ENCODE results near the gene MYOZ3. TPM values are rescaled to one million over a fixed set of nuclear protein-coding genes. Genes with fewer than 3 reads are reported as not detected.

MYOZ3 gene
- total RNA-seq, 1 experiment from 2014 or later: 8.1 TPM

DNA sequence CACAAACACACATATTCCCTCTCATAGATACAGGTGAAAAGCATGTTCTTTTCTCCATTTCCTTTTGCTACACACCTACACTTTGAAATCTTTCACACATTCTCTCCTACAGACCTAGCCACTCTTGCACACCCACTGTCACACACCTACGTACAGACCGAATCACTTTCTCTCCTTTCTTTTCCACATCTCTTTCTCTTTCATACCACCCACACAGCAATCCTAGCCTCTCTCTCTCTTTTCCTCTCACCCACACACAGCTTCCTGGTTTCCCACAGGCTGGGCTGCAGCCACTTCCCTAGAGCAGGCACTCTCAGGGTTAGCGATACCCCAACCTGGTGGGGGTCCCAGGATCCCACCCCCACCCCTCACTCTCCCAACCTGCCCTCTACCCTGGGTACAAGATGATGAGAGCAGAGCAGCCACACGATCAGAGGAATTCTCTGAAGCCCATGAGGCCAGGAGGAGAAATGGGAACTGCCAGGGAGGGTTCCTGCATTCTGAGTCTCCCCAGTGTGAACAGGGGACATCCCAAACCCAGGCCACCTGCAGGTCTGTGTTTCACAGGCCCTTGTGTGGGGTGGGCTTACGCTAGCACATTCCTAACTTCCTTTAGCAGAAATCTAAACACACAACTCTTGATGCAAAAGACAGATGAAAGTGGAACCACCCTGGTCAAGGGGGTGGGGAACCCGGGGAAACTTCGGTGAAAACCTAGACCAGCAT lies 37.7 kb upstream of the MYOZ3 start:
- Histone ChIP-seq H3K4me3 (ENCODE audit: insufficient read depth, low read depth, low read length) (no peak overlapping the region), H3K36me3 (replicated peaks; ENCODE audit: control insufficient read depth, insufficient read depth, low read length) (no peaks in the 10 kb centered on the region), H3K27me3 (ENCODE audit: control insufficient read depth, insufficient read depth, low read length) (peaks cover 18% of the 10 kb centered on the region)
- DNase-seq: no peak

DNA sequence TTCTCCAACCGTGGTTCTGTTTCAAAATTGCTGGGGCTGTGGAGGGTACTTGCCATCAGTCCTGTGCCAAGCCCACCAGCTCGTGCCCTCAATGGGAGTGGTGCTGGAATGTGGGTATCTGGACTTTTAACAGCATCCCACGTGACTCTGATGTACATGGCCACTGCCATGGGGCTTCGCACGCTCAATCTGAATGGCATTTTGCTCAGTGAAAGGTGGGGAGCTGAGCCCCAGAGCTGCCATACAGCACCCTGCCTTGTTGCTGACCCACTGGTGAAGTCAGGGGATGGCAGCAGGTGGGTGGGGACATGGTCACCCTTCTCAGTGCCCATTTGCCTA lies 37.2 kb upstream of the MYOZ3 start:
- no peak overlapping the region for H3K4me3 ChIP-seq (ENCODE audit: insufficient read depth, low read depth, low read length)
- peaks cover 18% of the 10 kb centered on the region for H3K27me3 ChIP-seq (ENCODE audit: control insufficient read depth, insufficient read depth, low read length)
- no peak for DNase-seq

DNA sequence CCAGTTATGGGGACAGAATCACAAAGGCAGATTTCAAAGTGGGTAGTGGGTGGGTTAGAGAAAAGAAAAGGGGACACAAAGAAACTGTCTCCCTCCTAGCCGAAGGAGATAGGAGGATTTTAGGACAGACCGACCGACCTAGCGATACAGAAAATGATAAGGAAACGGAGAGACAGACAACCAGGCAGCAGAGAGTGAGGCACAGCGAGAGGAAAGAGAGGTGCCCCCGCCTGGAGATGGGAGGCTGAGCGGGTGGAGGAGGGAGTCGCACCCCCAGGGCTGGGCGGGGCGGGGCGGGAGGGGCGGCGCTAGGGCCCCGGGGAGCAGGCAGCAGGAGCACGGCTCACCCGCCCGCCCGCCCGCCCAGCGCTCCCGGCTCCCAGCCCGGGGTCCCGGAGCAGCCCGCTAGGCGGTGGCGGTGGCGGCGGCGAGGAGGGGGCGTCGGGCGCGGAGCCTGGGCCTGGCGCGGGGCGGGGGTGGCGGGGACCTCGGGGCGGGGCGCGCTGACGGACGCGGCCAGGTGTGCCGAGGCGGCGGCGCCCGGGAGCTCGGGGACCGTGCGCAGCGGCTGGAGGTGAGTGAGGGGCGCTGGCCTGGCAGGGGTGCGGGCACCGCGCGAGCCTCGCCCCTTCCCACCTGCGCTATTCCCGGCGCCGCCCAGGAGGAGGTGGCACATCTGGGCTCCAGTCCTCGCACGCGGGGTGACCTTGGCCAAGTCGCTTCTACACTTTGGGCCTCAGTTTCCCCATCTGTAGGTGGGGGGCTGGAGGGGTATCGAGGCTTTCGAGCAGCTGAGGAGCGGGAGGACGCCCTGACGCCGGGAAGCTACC lies 36.5 kb upstream of the MYOZ3 start:
- Histone ChIP-seq H3K36me3 (replicated peaks; ENCODE audit: control insufficient read depth, insufficient read depth, low read length) (no peaks in the 10 kb centered on the region), H3K4me3 (ENCODE audit: insufficient read depth, low read depth, low read length) (peak overlapping the region; percentile 58), H3K27me3 (ENCODE audit: control insufficient read depth, insufficient read depth, low read length) (peaks cover 18% of the 10 kb centered on the region)
- peak; percentile 96 for DNase-seq

More for the DNA sequence above, 37.2 kb upstream of the MYOZ3 start:
- H3K36me3 ChIP-seq (replicated peaks; ENCODE audit: control insufficient read depth, insufficient read depth, low read length): no peaks in the 10 kb centered on the region

DNA sequence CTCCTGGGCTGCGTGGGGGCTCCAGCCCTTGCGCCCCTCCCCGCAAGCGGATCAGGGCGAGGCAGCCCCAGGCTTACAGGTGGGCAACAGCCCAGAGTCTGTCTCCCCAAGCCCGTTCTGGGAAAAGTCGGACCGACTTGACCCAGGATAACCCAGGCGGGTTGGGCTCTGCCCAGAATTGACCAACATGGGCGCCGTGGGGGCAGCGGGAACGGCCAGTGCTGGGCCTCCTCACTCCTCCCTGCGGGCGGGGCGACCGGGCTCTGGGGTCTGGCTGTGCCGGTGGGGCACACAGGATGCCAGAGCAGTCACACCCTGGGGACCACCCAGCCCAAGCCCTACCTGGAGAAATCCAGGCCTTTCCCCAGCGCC lies 35.9 kb upstream of the MYOZ3 start:
- Histone ChIP-seq H3K27me3 (ENCODE audit: control insufficient read depth, insufficient read depth, low read length) (peaks cover 18% of the 10 kb centered on the region), H3K36me3 (replicated peaks; ENCODE audit: control insufficient read depth, insufficient read depth, low read length) (no peaks in the 10 kb centered on the region), H3K4me3 (ENCODE audit: insufficient read depth, low read depth, low read length) (peak overlapping the region; percentile 58)
- DNase-seq: peak; percentile 75

DNA sequence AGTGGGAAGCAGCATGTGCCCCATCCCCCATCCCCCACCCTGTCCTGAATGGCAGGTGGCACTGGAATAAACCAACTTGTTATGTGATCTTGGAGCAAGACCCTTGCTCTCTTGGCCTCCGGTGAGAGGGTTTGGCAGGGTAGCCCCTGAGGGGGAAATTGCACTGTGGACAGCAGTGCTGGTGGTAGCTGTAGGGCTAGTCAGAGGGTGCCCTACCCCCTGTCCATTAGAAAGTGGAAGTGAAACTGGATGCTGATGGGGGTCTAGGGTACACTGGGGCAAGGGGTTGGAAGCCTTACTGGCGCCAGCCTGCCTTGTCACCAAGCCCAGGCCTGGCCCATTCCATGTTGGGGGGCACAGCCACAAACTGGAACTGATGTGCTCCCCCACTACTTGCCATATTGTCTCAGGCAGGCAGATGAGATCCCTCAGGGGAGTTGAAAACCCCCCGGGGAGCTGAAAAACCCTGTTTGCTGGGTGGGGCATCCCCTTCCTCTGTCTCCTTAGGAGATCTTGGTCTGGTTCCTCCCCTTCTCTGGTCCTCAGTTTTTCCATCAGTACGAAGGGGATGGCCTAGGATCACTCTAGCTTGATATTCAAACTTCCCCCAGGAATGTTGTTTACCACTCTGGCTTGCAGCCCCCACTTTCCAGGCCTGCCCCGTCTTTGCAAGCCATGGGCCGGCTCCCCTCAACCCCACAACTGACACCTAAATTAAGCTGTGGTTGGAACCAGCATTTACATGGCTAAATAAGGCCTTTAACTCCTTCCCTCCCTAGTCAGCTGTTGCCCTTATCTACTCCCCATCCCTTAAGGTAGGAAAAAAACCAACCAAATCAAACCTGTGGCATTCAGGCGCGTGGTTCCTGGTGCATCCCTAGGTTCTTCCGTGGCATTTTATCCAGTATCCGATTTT lies 35.0 kb upstream of the MYOZ3 start:
- Histone ChIP-seq H3K36me3 (replicated peaks; ENCODE audit: control insufficient read depth, insufficient read depth, low read length) (no peaks in the 10 kb centered on the region), H3K4me3 (ENCODE audit: insufficient read depth, low read depth, low read length) (no peak overlapping the region), H3K27me3 (ENCODE audit: control insufficient read depth, insufficient read depth, low read length) (peaks cover 18% of the 10 kb centered on the region)
- DNase-seq: no peak

DNA sequence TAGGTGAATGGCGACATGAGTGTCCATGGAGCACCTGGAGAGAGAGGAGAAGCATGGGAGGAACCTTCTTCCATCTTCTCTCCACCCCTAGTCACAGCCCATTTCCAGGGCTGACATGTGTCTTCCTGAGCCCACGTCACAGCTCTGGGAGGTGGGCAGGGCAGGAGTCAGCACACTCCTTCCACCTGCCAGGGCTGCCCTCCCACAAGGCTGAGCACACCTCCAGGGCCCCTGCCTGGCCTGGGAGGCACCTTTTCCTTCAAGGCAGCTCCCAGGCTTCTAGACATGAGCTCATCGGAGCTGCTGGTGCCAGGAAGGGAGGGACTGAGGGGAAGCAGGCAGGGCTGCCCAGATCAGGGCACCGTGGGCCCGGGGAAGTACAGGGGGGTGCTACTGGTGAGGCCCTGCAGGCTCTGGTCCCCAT lies 34.2 kb upstream of the MYOZ3 start:
- Histone ChIP-seq H3K4me3 (ENCODE audit: insufficient read depth, low read depth, low read length) (no peak overlapping the region), H3K27me3 (ENCODE audit: control insufficient read depth, insufficient read depth, low read length) (peaks cover 18% of the 10 kb centered on the region), H3K36me3 (replicated peaks; ENCODE audit: control insufficient read depth, insufficient read depth, low read length) (no peaks in the 10 kb centered on the region)
- no peak for DNase-seq

DNA sequence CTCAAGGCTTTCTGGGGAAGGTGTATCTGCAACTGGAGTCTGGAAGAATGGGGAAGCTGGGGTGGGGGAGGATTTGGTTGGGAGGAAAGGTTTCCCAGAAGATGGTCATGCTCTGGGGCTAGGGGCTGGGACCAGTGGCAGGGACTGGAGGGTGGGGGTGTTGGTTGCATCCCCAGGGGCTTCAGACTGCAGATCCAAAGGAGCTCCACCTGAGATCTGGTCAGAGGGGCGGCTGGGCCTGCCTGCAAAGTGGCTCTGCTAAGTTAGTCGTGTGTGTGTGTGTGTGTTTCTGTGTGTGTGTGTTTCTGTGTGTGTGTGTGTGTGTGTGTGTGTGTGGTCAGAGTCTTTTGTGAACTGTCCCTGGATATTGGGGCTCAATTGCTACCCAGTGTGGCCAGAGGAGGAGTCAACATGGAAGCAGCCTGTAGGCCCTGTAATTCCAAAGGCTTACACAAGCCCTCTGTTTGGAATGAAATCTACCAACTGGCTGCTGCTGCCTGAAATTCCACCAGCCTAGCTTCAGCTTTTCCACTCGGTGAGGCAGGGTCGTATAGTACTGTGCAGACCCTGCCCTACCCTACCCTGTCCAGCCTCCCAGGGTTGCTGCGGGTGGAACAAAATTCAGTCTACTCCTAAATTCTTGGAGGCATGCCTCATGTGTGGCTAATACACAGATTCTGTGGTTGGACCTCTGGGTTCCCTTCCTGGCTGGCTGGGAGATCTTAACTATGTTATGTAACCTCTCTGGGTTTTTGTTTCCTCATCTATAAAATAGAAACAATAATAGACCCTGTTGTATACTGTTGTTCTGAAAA lies 33.1 kb upstream of the MYOZ3 start:
- no peak overlapping the region for H3K4me3 ChIP-seq (ENCODE audit: insufficient read depth, low read depth, low read length)
- H3K27me3 ChIP-seq (ENCODE audit: control insufficient read depth, insufficient read depth, low read length): peaks cover 18% of the 10 kb centered on the region
- no peak for DNase-seq
- H3K36me3 ChIP-seq (replicated peaks; ENCODE audit: control insufficient read depth, insufficient read depth, low read length): no peaks in the 10 kb centered on the region

DNA sequence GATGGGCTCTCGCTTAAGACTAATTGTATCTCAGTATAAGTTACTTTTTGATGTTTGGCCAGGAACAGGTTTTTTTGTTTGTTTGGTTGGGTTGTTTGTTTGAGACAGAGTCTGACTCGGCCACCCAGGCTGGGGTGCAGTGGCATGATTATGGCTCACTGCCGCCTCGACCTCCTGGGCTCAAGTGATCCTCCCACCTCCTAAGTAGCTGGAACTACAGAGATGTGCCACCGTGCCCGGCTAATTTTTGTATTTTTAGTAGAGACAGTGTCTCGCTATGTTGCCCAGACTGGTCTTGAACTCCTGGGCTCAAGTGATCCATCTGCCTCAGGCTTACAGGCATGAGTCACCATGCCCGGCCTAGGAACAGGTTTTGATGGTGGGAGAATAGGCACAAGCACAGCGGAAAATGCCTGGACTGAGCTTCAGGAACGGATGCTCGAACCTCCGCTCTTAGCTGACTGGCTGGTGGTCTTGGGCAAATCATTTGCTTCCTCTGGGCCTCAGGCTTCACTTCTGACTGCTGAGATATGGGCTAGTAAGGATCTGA lies 32.0 kb upstream of the MYOZ3 start:
- peaks cover 13% of the 10 kb centered on the region for H3K27me3 ChIP-seq (ENCODE audit: control insufficient read depth, insufficient read depth, low read length)
- no peak overlapping the region for H3K4me3 ChIP-seq (ENCODE audit: insufficient read depth, low read depth, low read length)
- DNase-seq: no peak
- H3K36me3 ChIP-seq (replicated peaks; ENCODE audit: control insufficient read depth, insufficient read depth, low read length): no peaks in the 10 kb centered on the region

DNA sequence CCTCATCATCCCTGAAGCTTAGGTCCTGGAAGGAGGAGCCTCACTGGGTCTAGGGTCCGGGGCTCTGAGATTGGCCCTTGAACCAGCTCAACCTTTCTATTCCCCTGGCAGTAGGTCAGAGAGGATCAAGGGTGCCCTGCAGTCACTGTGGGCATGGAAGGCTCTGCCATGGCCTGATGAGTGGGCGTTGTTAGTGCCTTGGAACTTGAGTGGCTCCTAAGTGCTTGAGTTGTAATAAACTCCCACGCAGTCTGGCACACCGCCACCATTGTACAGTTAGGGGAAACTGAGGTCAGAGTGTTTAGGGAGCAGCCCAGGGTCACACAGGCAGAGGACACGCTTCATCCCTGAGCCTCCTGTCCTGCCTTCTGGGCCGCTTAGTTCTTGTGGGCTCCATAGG lies 31.0 kb upstream of the MYOZ3 start:
- DNase-seq: no peak
- Histone ChIP-seq H3K4me3 (ENCODE audit: insufficient read depth, low read depth, low read length) (no peak overlapping the region), H3K27me3 (ENCODE audit: control insufficient read depth, insufficient read depth, low read length) (peaks cover 7% of the 10 kb centered on the region), H3K36me3 (replicated peaks; ENCODE audit: control insufficient read depth, insufficient read depth, low read length) (no peaks in the 10 kb centered on the region)

DNA sequence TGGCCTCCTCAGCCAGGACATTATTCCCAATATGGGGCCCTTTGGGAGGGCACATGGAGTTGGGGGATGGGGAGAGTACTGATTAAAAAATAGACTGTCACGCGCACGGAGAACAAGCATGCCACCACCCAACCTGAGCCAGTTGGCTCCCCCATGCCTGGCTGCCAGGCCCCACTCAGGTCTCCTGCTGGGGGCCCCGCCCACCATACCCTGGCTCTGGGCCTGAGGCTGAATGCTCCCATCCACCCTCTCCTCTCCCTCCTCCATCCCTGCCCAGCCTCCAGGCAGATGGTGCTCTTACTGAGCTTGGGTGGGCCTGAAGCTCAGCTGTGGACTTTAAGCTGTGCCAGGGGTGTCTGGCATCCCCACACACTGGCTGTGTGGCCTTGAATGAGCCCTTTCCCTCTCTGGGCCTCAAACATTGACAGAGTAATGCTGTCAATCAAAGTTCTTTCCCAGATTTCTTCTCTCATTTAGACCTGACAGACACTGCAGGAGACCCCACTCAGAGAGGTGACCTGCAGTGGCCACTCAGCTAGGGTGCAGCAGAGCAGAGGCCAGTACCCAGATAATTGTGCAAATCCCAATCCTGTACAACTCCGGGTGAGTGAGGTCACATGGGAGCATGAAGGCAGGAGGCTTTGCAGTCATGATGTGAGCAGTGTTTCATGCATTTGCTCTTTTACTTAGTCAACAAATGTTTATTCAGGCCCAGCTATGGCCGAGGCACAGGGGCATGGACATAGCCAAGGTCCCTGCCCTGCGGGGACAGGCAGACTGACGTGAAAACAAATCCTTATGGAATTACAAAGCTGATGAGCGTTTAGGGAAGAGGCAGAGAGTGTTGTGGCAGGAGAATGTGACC lies 30.4 kb upstream of the MYOZ3 start:
- Histone ChIP-seq H3K4me3 (ENCODE audit: insufficient read depth, low read depth, low read length) (no peak overlapping the region), H3K27me3 (ENCODE audit: control insufficient read depth, insufficient read depth, low read length) (peaks cover under 1% of the 10 kb centered on the region), H3K36me3 (replicated peaks; ENCODE audit: control insufficient read depth, insufficient read depth, low read length) (no peaks in the 10 kb centered on the region)
- DNase-seq: no peak

DNA sequence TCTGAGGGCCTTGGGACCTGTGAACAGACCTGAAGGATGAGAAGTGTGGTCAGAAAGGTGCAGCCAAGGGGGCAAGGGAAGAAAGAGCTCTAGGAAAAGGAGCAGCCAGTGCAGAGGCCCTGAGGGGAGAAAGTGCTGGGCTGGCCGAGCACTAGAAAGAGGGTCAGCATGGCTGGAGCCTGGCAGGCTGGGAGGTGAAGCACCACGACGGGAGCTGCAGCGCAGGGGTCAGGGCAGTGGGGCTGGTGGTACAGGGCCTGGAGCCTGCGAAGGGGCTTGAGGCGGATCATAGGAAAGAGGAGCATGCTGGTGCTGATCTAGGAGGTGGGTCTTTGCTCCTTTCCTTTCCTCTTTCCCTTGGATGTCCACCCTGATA lies 29.7 kb upstream of the MYOZ3 start:
- Histone ChIP-seq H3K27me3 (ENCODE audit: control insufficient read depth, insufficient read depth, low read length) (no peaks in the 10 kb centered on the region), H3K36me3 (replicated peaks; ENCODE audit: control insufficient read depth, insufficient read depth, low read length) (no peaks in the 10 kb centered on the region), H3K4me3 (ENCODE audit: insufficient read depth, low read depth, low read length) (no peak overlapping the region)
- no peak for DNase-seq

DNA sequence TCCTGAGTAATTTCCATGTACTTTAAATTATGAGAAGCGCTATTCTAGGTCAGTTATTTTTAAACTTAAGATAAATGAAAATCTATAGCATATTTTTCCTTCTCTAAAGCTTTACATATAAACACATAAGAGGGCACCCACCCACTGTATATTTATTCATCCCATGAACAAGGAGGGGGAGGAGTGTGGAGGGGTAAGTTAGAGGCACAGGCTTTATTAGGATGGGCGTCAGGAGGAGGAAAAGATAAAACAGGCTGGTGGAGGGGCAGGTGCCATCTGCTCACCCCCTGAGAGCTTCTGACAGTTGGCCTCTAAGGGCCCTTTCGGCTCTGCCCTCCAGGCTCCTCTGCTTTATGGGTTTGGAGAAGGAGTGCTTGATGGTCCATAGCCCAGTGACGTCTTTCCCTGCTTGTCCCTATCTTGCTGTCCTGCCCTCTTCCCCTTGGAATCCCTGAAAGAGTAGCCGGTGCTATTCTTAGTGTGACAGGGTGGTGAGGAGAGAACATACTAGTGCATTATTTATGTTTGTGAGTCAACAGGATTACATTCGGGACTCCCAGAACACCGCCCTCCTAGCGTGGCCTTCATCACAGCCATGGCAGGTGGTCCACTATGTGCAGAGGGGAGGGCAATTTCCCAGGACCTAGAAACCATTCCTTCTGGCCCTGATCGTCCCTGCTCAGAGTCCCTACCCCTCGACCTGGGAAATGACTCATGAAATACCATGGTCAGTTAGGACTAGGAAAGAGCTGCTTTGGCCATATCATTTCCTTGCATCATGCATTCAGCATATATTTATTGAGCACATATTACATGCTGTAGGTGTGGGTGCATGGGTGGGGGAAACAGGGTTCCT lies 28.5 kb upstream of the MYOZ3 start:
- no peak for DNase-seq
- no peaks in the 10 kb centered on the region for H3K27me3 ChIP-seq (ENCODE audit: control insufficient read depth, insufficient read depth, low read length)
- no peak overlapping the region for H3K4me3 ChIP-seq (ENCODE audit: insufficient read depth, low read depth, low read length)
- no peaks in the 10 kb centered on the region for H3K36me3 ChIP-seq (replicated peaks; ENCODE audit: control insufficient read depth, insufficient read depth, low read length)

All from H7 (cell line).